ENCODE measurements around the gene RUNX1.

Gene RUNX1

GRCh38 chr21:34890470-34890723, 158.7 kb downstream of the RUNX1 start:
- peaks cover 64% of the 10 kb centered on the region for H3K4me1 Mint-ChIP-seq (ENCODE audit: low read depth)
- H3K9me3 Mint-ChIP-seq, result no peaks in the 10 kb centered on the region
- peaks cover 6% of the 10 kb centered on the region for H3K27me3 Mint-ChIP-seq
- peak overlapping the region; percentile 90 for H3K4me3 Mint-ChIP-seq
- H3K36me3 Mint-ChIP-seq (ENCODE audit: low read depth), result peaks cover 17% of the 10 kb centered on the region
- H3K27ac Mint-ChIP-seq, result no peak overlapping the region

- peaks cover 63% of the 10 kb centered on the region for H3K4me1 Mint-ChIP-seq (ENCODE audit: low read depth)
- no peaks in the 10 kb centered on the region for H3K9me3 Mint-ChIP-seq
- peaks cover 6% of the 10 kb centered on the region for H3K27me3 Mint-ChIP-seq
- no peak overlapping the region for H3K27ac Mint-ChIP-seq
- peaks cover 22% of the 10 kb centered on the region for H3K36me3 Mint-ChIP-seq (ENCODE audit: low read depth)
- peak overlapping the region; percentile 90 for H3K4me3 Mint-ChIP-seq
Observed at GRCh38 chr21:34889676-34890469, 159.2 kb downstream of the RUNX1 start.

DNA sequence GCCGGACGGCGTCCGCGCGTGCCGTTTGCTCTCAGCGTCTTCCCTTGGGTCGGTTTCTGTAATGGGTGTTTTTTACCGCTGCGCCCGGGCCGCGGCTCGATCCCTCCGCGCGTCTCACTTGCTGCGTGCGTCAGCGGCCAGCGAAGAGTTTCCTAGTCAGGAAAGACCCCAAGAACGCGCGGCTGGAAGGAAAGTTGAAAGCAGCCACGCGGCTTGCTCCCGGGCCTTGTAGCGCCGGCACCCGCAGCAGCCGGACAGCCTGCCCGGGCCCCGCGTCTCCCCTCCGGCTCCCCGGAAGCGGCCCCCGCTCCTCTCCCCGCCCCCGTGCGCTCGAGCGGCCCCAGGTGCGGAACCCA, 159.8 kb downstream of the RUNX1 start:
- Mint-ChIP-seq H3K36me3 (ENCODE audit: low read depth) (peaks cover 26% of the 10 kb centered on the region), H3K27ac (peak overlapping the region; percentile 98), H3K4me3 (peak overlapping the region; percentile 90), H3K4me1 (ENCODE audit: low read depth) (peaks cover 62% of the 10 kb centered on the region), H3K9me3 (no peaks in the 10 kb centered on the region), H3K27me3 (peaks cover 6% of the 10 kb centered on the region)

DNA sequence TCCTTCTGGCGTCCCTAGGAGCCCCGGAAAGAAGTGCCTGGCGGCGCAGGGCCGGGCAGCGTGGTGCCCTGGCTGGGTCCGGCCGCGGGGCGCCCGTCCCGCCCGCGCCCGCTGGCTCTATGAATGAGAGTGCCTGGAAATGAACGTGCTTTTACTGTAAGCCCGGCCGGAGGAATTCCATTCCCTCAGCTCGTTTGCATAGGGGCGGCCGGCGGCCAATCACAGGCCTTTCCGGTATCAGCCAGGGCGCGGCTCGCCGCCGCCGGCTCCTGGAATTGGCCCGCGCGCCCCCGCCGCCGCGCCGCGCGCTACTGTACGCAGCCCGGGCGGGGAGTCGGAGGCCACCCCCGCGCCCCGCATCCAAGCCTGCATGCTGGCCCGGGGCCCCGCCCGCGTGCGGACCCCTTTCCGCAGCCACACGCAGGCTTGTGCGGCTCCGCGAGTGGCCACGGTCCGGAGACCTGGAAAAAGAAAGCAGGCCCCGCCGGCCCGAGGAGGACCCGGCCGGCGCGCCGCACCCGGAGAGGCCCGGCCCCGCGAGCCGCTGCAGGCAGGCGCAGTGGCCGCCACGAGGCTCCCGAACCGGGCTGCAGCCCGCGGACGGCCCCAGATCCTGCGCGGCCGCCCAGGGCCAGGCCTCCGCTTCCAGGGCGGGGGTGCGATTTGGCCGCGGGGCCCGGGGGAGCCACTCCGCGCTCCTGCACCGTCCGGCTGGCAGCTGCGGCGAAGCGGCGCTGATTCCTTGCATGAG, 160.4 kb downstream of the RUNX1 start:
- H3K4me1 Mint-ChIP-seq (ENCODE audit: low read depth), result peaks cover 62% of the 10 kb centered on the region
- peaks cover 32% of the 10 kb centered on the region for H3K36me3 Mint-ChIP-seq (ENCODE audit: low read depth)

GRCh38 chr21:34887725-34888568, 161.2 kb downstream of the RUNX1 start:
- peaks cover 40% of the 10 kb centered on the region for H3K36me3 Mint-ChIP-seq (ENCODE audit: low read depth)
- H3K27ac Mint-ChIP-seq, result peak overlapping the region; percentile 100
- no peaks in the 10 kb centered on the region for H3K9me3 Mint-ChIP-seq
- H3K4me3 Mint-ChIP-seq, result peak overlapping the region; percentile 94
- H3K4me1 Mint-ChIP-seq (ENCODE audit: low read depth), result peaks cover 64% of the 10 kb centered on the region
- peaks cover 6% of the 10 kb centered on the region for H3K27me3 Mint-ChIP-seq

More for the DNA sequence above, 160.4 kb downstream of the RUNX1 start:
- H3K27me3 Mint-ChIP-seq, result peaks cover 6% of the 10 kb centered on the region
- peak overlapping the region; percentile 100 for H3K27ac Mint-ChIP-seq
- no peaks in the 10 kb centered on the region for H3K9me3 Mint-ChIP-seq
- H3K4me3 Mint-ChIP-seq, result peak overlapping the region; percentile 94

- Mint-ChIP-seq H3K27ac (peak overlapping the region; percentile 100), H3K4me3 (peak overlapping the region; percentile 94), H3K36me3 (ENCODE audit: low read depth) (peaks cover 49% of the 10 kb centered on the region), H3K9me3 (no peaks in the 10 kb centered on the region), H3K27me3 (peaks cover 6% of the 10 kb centered on the region), H3K4me1 (ENCODE audit: low read depth) (peaks cover 66% of the 10 kb centered on the region)
Observed at GRCh38 chr21:34887105-34887442, 162.0 kb downstream of the RUNX1 start.

DNA sequence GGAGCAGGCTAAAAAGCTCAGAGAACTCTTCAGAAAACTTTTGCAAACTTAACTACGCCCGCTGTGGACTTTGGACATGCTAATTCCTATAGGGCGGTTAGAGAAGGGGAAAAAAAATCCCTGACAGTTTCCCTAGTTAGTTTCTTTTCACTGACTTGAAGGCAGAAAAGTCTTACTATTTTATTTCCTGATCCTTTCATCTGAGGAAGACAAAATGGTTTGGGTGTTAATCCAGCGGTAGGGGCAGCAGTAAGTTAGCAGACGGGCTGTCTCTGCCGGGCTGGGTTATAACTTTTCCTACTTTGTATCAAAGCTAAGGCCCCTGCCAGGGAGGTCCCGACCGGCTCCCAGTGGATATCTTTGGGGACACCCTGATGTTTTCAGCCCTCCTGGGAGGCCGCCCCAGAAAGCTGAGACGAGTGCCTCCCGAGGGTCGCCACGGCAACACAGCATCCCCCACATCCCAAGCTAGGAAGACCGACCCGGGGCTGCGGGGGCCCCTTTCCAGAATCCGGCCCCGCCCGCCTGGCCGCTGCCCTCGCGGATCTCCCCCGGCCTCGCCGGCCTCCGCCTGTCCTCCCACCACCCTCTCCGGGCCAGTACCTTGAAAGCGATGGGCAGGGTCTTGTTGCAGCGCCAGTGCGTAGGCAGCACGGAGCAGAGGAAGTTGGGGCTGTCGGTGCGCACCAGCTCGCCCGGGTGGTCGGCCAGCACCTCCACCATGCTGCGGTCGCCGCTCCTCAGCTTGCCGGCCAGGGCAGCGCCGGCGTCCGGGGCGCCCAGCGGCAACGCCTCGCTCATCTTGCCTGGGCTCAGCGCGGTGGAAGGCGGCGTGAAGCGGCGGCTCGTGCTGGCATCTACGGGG, 162.6 kb downstream of the RUNX1 start:
- peaks cover 6% of the 10 kb centered on the region for H3K27me3 Mint-ChIP-seq
- H3K36me3 Mint-ChIP-seq (ENCODE audit: low read depth), result peaks cover 54% of the 10 kb centered on the region
- H3K4me3 Mint-ChIP-seq, result peak overlapping the region; percentile 94
- peak overlapping the region; percentile 76 for H3K27ac Mint-ChIP-seq
- no peaks in the 10 kb centered on the region for H3K9me3 Mint-ChIP-seq
- peaks cover 66% of the 10 kb centered on the region for H3K4me1 Mint-ChIP-seq (ENCODE audit: low read depth)

GRCh38 chr21:34885626-34886239, 163.4 kb downstream of the RUNX1 start:
- Mint-ChIP-seq H3K36me3 (ENCODE audit: low read depth) (peaks cover 59% of the 10 kb centered on the region), H3K27ac (peak overlapping the region; percentile 76), H3K9me3 (no peaks in the 10 kb centered on the region), H3K4me3 (peak overlapping the region; percentile 94), H3K27me3 (peaks cover 6% of the 10 kb centered on the region), H3K4me1 (ENCODE audit: low read depth) (peaks cover 63% of the 10 kb centered on the region)

DNA sequence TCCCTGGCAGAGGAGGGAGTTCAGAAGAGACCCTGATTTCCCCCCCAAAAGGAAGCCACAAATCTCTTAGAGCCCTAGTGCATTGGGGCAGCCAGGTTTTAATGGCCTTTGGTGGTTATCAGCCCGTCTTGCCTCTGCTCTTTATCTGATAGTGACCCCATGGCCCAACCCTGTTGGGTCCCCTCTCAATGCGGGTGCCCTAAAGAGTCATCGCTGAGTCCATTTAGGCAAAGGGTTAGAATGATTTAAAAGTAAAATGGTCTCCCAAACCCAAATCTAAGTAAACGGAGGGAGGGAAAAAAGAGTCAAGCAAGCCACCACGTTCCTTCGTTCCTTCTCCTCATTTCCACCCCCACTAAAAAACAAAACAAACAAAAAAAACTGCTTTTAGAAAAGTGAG, 164.0 kb downstream of the RUNX1 start:
- H3K4me1 Mint-ChIP-seq (ENCODE audit: low read depth), result peaks cover 62% of the 10 kb centered on the region
- peaks cover 6% of the 10 kb centered on the region for H3K27me3 Mint-ChIP-seq
- H3K4me3 Mint-ChIP-seq, result peak overlapping the region; percentile 94
- H3K36me3 Mint-ChIP-seq (ENCODE audit: low read depth), result peaks cover 65% of the 10 kb centered on the region
- H3K9me3 Mint-ChIP-seq, result no peaks in the 10 kb centered on the region
- no peak overlapping the region for H3K27ac Mint-ChIP-seq

DNA sequence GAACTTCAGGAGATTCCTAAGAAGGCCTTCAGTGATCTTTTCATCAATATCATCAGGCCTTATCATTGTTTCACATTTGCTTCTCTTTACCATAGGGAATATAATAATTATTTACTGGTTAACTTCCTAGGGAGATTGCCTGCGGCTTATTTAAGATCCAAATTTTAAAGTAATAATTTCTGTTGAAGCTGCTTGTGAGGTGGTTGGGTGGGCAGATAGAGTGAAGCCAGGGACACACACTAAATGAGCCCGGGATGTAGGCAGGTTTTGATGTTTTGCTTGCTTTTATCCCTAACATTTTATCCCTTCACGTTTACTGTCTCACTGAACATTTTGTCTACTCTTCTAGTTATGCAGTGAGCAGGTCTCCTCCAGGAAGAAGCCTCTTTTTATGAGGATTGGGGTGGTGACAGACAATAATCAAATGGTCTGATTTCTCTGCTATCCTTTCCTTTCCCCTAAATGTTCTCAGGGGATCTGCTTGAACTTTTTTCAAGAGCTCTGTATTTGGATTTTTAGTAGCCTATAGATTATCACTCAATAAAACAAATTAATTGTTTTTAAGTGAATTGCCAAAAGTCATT, 164.7 kb downstream of the RUNX1 start:
- no peak overlapping the region for H3K27ac Mint-ChIP-seq
- no peaks in the 10 kb centered on the region for H3K9me3 Mint-ChIP-seq
- H3K36me3 Mint-ChIP-seq (ENCODE audit: low read depth), result peaks cover 71% of the 10 kb centered on the region
- H3K4me1 Mint-ChIP-seq (ENCODE audit: low read depth), result peaks cover 66% of the 10 kb centered on the region
- peaks cover 6% of the 10 kb centered on the region for H3K27me3 Mint-ChIP-seq
- peak overlapping the region; percentile 71 for H3K4me3 Mint-ChIP-seq

DNA sequence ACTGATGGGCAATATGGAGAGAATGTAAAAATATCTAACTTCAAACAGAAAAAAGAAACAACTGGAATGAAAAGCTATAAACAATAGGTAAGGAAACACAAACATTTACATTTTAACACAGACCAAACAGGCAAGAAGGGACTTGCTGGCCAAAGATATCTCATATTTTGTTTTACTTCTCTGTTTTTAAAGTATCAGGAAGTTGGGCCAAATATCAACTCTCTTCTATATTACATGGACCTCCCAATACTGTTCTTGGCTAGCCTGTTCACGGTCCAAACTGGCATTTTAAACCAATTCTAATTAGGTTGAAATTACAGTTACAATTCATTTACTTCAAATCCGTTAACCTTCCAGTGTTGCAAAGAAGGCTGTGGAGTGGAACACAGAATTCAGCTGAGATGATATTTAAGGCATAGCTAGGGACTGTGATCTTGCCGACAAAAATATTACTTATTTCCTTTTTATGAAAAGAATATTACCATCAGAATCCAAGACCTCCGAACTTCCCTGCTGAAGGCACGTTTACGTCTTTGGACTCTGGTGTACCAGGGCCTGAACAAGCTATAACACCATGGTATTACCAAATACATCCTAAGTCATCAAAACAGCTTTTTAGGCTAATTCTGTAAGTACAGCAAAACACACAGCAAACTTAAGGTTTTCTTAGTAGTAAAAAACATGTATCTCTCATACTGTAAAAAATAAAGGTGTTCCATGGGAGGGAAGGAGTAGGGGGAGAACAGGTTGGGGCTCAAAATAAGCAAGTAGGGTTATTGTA, 165.4 kb downstream of the RUNX1 start:
- Mint-ChIP-seq H3K27me3 (peaks cover 6% of the 10 kb centered on the region), H3K4me3 (peak overlapping the region; percentile 71), H3K4me1 (ENCODE audit: low read depth) (peaks cover 66% of the 10 kb centered on the region), H3K9me3 (no peaks in the 10 kb centered on the region), H3K36me3 (ENCODE audit: low read depth) (peaks cover 74% of the 10 kb centered on the region), H3K27ac (no peak overlapping the region)

GRCh38 chr21:34882719-34883131, 166.4 kb downstream of the RUNX1 start:
- Mint-ChIP-seq H3K27me3 (peaks cover under 1% of the 10 kb centered on the region), H3K27ac (peak overlapping the region; percentile 51)

DNA sequence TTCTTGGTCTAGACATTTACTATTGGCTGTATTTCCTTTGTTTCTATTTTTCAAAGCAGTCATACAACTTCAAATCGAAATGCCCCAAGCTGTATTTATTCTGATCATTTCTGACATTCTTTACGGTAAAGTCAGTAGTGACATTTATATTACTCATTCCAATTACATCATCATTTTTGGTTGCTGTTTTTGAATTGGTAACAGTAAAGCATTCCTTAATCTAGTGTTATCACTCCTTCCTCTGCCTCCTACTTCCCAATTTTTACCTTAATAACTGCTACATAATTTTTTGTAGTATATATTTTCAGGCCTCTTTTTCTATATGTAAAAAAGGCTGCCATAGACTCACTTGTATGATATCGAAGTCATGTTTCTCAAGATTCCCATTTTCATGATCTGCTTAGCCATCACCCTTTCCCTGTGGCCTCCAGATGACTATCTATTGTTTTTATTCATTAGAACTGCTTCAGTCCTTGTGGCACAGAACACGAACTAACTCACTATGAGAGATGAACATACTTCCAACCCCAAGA, 167.2 kb downstream of the RUNX1 start:
- Mint-ChIP-seq H3K4me1 (ENCODE audit: low read depth) (peaks cover 55% of the 10 kb centered on the region), H3K27ac (peak overlapping the region; percentile 51), H3K27me3 (no peaks in the 10 kb centered on the region), H3K4me3 (peak overlapping the region; percentile 71), H3K36me3 (ENCODE audit: low read depth) (peaks cover 84% of the 10 kb centered on the region), H3K9me3 (no peaks in the 10 kb centered on the region)

More at GRCh38 chr21:34882719-34883131, 166.4 kb downstream of the RUNX1 start:
- peaks cover 78% of the 10 kb centered on the region for H3K36me3 Mint-ChIP-seq (ENCODE audit: low read depth)
- H3K4me1 Mint-ChIP-seq (ENCODE audit: low read depth), result peaks cover 60% of the 10 kb centered on the region
- no peaks in the 10 kb centered on the region for H3K9me3 Mint-ChIP-seq
- H3K4me3 Mint-ChIP-seq, result peak overlapping the region; percentile 71

Measured in stimulated activated naive CD8-positive, alpha-beta T cell treated with anti-CD3 and anti-CD28 coated beads, Interleukin-15, Interleukin-2, amounts not matched to agents 100 ng/mL and 50 ng/mL, for 24 hours (primary cell).